HEK293T (cell line): Measurements from ENCODE around the gene CTNNA2.

Source experiments
- ELF4 ChIP-seq: fragments of 450-650 bp; IDR thresholded peaks from 2 replicates; pipeline ENCODE4 v1.6.1; 2017; ENCODE audit warnings: antibody characterized with exemption
- FOXA1 ChIP-seq: fragments of 450-650 bp; IDR thresholded peaks from 2 replicates; pipeline ENCODE4 v1.6.1; 2016; ENCODE audit warnings: mild to moderate bottlenecking
- LEF1 ChIP-seq: fragments of 450-650 bp; IDR thresholded peaks from 2 replicates; pipeline ENCODE4 v1.6.1; 2017; ENCODE audit warnings: mild to moderate bottlenecking, borderline replicate concordance
- SP1 ChIP-seq: fragments of 450-650 bp; IDR thresholded peaks from 2 replicates; pipeline ENCODE4 v1.6.1; 2017
- TARDBP ChIP-seq: fragments of 450-650 bp; IDR thresholded peaks from 2 replicates; pipeline ENCODE4 v1.6.1; 2016
- TF ChIP-seq, protein P1 (sequence below): fragments of 450-650 bp; IDR thresholded peaks from 2 replicates; pipeline ENCODE4 v1.6.1; 2016

- TF ChIP-seq SP1 (no peak), LEF1 (no peak), ELF4 (no peak), TARDBP (no peak), FOXA1 (no peak)
- TF ChIP-seq, protein P1, sequence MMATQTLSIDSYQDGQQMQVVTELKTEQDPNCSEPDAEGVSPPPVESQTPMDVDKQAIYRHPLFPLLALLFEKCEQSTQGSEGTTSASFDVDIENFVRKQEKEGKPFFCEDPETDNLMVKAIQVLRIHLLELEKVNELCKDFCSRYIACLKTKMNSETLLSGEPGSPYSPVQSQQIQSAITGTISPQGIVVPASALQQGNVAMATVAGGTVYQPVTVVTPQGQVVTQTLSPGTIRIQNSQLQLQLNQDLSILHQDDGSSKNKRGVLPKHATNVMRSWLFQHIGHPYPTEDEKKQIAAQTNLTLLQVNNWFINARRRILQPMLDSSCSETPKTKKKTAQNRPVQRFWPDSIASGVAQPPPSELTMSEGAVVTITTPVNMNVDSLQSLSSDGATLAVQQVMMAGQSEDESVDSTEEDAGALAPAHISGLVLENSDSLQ = no peak
These were observed 960.9 kb downstream of the CTNNA2 start for GRCh38 chr2:80473796-80474195.
